ENCODE measurements around the gene DEPDC5.

- TF ChIP-seq CTCF (IDR thresholded peaks at IDR 0.05): no peak
- TF ChIP-seq POLR2AphosphoS5 (IDR thresholded peaks at IDR 0.05): no peak
- no peak for TF ChIP-seq POLR2A (IDR thresholded peaks at IDR 0.05)
Observed at GRCh38 chr22:31917227-31917921, 163.6 kb downstream of the DEPDC5 start.
